ENCODE results near the gene ASIC2. TPM values are rescaled to one million over a fixed set of nuclear protein-coding genes. Genes with fewer than 3 reads are reported as not detected.

Gene ASIC2
- total RNA-seq, 1 experiment from 2014 or later = 0.09 TPM

- H3K27me3 ChIP-seq (ENCODE audit: insufficient read depth, low read depth) = peaks cover 48% of the 10 kb centered on the region
- no peaks in the 10 kb centered on the region for H3F3A ChIP-seq (ENCODE audit: insufficient read depth, low read depth)
- ChIA-PET POLR2A (ENCODE audit: unreplicated experiment) (interaction anchor here (0.6 kb wide), 1 partner anchor 77 kb away, joined by 6 read pairs; no protein-coding TSS in a partner anchor), CTCF (no interaction called here)
- no peak overlapping the region for H3K4me2 ChIP-seq
- no peaks in the 10 kb centered on the region for H3K9me3 ChIP-seq (ENCODE audit: insufficient read depth, low read depth)
- H3K4me3 ChIP-seq = no peak overlapping the region
- H3K36me3 ChIP-seq (ENCODE audit: low read depth) = no peaks in the 10 kb centered on the region
- H3K9me2 ChIP-seq (ENCODE audit: insufficient read depth) = no peaks in the 10 kb centered on the region
- intact Hi-C loops (cut with micrococcal nuclease; ENCODE audit: unreplicated experiment) = no loop called here
- BruUV-seq (replicated peaks) = no TSS peak
- no peaks in the 10 kb centered on the region for H4K20me1 ChIP-seq (ENCODE audit: insufficient read depth)
- no peak for TF ChIP-seq EZH2 (IDR thresholded peaks at IDR 0.05; ENCODE audit: low read depth)
- no peak for TF ChIP-seq CTCF (conservative IDR thresholded peaks at IDR 0.05)
- H3K79me2 ChIP-seq (ENCODE audit: low read depth) = no peaks in the 10 kb centered on the region
- no peak overlapping the region for H2AFZ ChIP-seq
- no peak for DNase-seq
- no peak overlapping the region for H3K27ac ChIP-seq
- no peaks in the 10 kb centered on the region for H3K4me1 ChIP-seq (replicated peaks; ENCODE audit: insufficient read depth)
Observed at GRCh38 chr17:33318241-33318640, 25.1 kb upstream of the ASIC2 start.

- H3F3A ChIP-seq (ENCODE audit: insufficient read depth, low read depth) = no peaks in the 10 kb centered on the region
- no peaks in the 10 kb centered on the region for H3K9me2 ChIP-seq (ENCODE audit: insufficient read depth)
- no peaks in the 10 kb centered on the region for H3K36me3 ChIP-seq (ENCODE audit: low read depth)
- H2AFZ ChIP-seq = no peak overlapping the region
- no peaks in the 10 kb centered on the region for H3K79me2 ChIP-seq (ENCODE audit: low read depth)
- POLR2A ChIA-PET (ENCODE audit: unreplicated experiment) = interaction anchor here (0.7 kb wide), 1 partner anchor 66 kb away, joined by 5 read pairs; no protein-coding TSS in a partner anchor
- intact Hi-C loops (cut with micrococcal nuclease; ENCODE audit: unreplicated experiment) = no loop called here
- BruUV-seq (replicated peaks) = no TSS peak
- H3K9me3 ChIP-seq (ENCODE audit: insufficient read depth, low read depth) = no peaks in the 10 kb centered on the region
- peaks cover 49% of the 10 kb centered on the region for H3K27me3 ChIP-seq (ENCODE audit: insufficient read depth, low read depth)
- no peak for DNase-seq
- CTCF ChIA-PET = no interaction called here
- H3K27ac ChIP-seq = no peak overlapping the region
- H3K4me3 ChIP-seq = no peak overlapping the region
- no peaks in the 10 kb centered on the region for H4K20me1 ChIP-seq (ENCODE audit: insufficient read depth)
- H3K4me2 ChIP-seq = no peak overlapping the region
- H3K4me1 ChIP-seq (replicated peaks; ENCODE audit: insufficient read depth) = no peaks in the 10 kb centered on the region
- TF ChIP-seq EZH2 (IDR thresholded peaks at IDR 0.05; ENCODE audit: low read depth) (no peak), CTCF (conservative IDR thresholded peaks at IDR 0.05) (no peak)
Observed at GRCh38 chr17:33316746-33317145, 23.7 kb upstream of the ASIC2 start.

GRCh38 chr17:33310296-33310695, 17.2 kb upstream of the ASIC2 start:
- intact Hi-C loops (cut with micrococcal nuclease; ENCODE audit: unreplicated experiment) = no loop called here
- TF ChIP-seq EZH2 (IDR thresholded peaks at IDR 0.05; ENCODE audit: low read depth) (no peak), CTCF (conservative IDR thresholded peaks at IDR 0.05) (no peak)
- H3K79me2 ChIP-seq (ENCODE audit: low read depth) = no peaks in the 10 kb centered on the region
- H3K4me3 ChIP-seq = no peak overlapping the region
- DNase-seq = no peak
- H3K4me1 ChIP-seq (replicated peaks; ENCODE audit: insufficient read depth) = no peaks in the 10 kb centered on the region
- H3K4me2 ChIP-seq = no peak overlapping the region
- H4K20me1 ChIP-seq (ENCODE audit: insufficient read depth) = no peaks in the 10 kb centered on the region
- no peaks in the 10 kb centered on the region for H3K9me3 ChIP-seq (ENCODE audit: insufficient read depth, low read depth)
- no peaks in the 10 kb centered on the region for H3K36me3 ChIP-seq (ENCODE audit: low read depth)
- H3K9me2 ChIP-seq (ENCODE audit: insufficient read depth) = no peaks in the 10 kb centered on the region
- CTCF ChIA-PET = no interaction called here
- peaks cover 27% of the 10 kb centered on the region; the same call in 1 of the 2 replicates for H3K27me3 ChIP-seq (ENCODE audit: insufficient read depth, low read depth)
- no peaks in the 10 kb centered on the region for H3F3A ChIP-seq (ENCODE audit: insufficient read depth, low read depth)
- no peak overlapping the region for H2AFZ ChIP-seq
- POLR2A ChIA-PET (ENCODE audit: unreplicated experiment) = no interaction called here
- no TSS peak for BruUV-seq (replicated peaks)
- H3K27ac ChIP-seq = no peak overlapping the region
